ENCODE measurements around the gene AP2A2.

The AP2A2 gene

GRCh38 chr11:925496-926301, at the start of gene AP2A2:
AP2A2 (plus strand) TSS chr11:925870; CDS start chr11:926022, 152 bp downstream.
- peak; percentile 77 to 92 (median 84) for DNase-seq (ENCODE audit: low read depth in 3 of 3, low spot score in 1 of 3)

- no peak for DNase-seq (ENCODE audit: low read depth in 3 of 3, low spot score in 1 of 3)
These were observed 49.1 kb upstream of the AP2A2 start for GRCh38 chr11:876545-876944.

GRCh38 chr11:877565-877964, 48.1 kb upstream of the AP2A2 start:
- no peak for DNase-seq (ENCODE audit: low read depth in 3 of 3, low spot score in 1 of 3)

GRCh38 chr11:880447-880846, 45.2 kb upstream of the AP2A2 start:
- DNase-seq (ENCODE audit: low read depth in 3 of 3, low spot score in 1 of 3) = no peak

DNA sequence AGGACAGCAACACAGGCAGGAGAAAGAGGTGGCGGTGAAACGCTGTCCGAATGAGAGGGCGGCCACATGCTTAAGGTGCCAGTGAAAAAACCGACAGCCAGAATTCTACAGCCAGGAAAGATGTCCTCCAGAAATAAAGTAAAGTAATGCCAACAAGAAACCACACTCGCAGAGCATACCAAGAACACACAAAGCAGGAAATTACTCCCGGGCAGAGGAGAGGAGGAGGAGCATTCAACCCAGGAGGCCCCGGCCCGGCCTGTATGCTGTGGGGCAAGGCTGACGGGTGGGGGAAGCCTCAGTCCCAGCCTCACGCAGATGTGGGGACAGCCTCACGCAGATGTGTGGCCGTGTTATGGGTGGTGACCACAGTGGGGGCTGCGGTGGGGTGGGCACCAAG, 43.1 kb upstream of the AP2A2 start:
- DNase-seq (ENCODE audit: low read depth in 3 of 3, low spot score in 1 of 3) = no peak

- DNase-seq (ENCODE audit: low read depth in 3 of 3, low spot score in 1 of 3) = no peak
These were observed 42.1 kb upstream of the AP2A2 start for GRCh38 chr11:883527-883926.

DNA sequence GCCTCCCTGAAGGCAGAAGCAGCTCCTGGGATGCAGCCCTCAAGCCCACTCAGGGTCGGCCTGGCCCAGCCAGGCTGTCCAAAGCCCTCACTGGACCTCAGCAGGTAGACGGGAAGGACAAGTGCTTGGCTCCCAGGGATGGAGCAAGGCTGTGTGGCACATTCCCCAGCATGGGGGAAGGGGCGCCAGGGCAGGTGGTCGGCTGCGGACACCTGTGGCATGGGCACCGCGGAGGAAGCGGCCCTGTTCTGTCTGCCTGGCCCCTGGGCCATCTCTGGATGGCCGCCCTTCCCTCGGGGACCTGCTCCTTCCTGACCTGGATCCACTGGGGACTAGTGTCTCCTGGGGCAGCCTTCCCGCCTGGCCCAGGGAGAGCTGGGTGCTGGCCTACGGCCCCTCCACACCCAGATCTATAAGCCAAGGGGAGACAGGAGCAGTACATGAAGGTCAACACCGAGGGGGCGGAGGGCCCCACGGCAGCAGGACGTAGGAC, 41.0 kb upstream of the AP2A2 start:
- DNase-seq (ENCODE audit: low read depth in 3 of 3, low spot score in 1 of 3) = no peak

- DNase-seq (ENCODE audit: low read depth in 3 of 3, low spot score in 1 of 3) = no peak
These were observed 39.1 kb upstream of the AP2A2 start for GRCh38 chr11:886568-886967.

DNA sequence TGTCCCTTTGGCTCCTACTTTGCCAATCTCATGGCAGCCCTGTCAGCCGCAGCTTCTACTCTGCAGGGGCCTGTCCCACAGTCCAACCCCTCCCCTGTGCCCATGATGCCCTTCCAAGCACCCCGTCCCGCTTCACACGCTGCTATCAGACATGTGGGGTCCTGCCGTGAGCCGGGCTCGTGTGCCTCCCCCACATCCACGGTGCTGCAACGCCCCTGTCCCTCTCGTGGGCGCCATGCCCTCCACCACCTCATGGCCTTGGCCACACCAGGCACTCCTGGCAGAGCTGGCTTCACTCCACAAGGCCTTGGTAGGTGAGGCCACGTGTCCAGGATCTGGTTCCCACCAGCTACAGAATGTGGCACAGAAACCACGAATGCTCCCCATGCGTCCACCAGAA, 38.1 kb upstream of the AP2A2 start:
- DNase-seq (ENCODE audit: low read depth in 3 of 3, low spot score in 1 of 3) = no peak

DNA sequence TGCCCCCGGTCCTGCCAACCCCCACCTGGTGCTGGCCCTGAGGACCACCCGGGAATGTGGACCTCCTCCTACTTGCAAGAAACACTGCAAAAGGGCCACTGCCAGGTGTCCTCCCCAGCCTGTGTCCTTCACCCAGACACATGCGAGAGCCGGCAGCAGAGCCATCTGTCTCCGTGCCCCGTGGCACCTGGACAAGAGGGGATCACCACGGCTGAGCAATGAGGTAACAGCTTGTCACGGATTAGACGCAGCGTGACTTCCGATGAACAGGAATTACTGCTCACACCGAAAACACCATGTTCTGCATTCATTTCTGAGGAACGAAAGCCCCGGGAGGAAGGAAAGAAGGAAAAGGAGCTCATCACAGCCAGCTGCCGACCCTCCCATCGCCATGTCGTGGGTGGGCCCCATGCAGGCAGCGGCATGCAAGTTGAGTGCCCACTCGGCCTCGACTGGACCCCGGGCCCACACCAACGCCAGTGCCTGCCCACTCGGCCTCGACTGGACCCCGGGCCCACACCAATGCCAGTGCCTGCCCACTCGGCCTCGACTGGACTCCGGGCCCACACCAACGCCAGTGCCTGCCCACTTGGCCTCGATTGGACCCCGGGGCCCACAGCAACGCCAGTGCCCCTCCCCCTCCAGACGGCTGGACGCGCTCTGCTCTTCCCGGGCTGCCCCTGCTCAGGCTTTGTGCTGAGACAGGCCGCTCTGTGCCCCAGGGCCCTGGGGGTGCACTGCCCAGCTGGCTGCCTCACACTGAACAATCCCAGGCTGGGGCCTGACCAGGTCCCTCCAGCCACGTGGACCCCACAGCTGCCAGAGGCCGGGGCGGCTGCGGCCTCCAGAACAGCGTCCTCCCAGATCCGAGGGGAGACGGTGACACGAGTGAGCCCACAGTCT, 37.1 kb upstream of the AP2A2 start:
- no peak for DNase-seq (ENCODE audit: low read depth in 3 of 3, low spot score in 1 of 3)

DNA sequence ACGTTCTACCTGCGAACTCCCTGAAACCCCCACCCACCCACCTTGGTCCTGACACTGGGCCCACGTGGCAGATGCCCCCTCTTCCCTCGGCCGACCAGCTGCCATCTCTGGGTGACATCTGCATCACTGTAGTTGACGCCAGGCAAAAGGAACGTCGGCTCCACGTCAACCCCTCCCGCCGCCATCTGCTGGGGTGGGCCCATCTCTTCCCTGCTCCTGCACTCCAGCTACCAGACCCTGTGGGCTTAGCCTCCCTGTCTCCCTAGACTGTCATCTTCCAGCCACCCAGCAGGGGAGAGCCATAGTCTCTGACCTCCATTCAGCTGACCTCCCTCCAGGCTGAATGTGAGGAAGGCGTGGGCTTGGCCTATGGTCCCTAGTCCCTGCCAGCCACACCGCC, 36.4 kb upstream of the AP2A2 start:
- no peak for DNase-seq (ENCODE audit: low read depth in 3 of 3, low spot score in 1 of 3)

DNA sequence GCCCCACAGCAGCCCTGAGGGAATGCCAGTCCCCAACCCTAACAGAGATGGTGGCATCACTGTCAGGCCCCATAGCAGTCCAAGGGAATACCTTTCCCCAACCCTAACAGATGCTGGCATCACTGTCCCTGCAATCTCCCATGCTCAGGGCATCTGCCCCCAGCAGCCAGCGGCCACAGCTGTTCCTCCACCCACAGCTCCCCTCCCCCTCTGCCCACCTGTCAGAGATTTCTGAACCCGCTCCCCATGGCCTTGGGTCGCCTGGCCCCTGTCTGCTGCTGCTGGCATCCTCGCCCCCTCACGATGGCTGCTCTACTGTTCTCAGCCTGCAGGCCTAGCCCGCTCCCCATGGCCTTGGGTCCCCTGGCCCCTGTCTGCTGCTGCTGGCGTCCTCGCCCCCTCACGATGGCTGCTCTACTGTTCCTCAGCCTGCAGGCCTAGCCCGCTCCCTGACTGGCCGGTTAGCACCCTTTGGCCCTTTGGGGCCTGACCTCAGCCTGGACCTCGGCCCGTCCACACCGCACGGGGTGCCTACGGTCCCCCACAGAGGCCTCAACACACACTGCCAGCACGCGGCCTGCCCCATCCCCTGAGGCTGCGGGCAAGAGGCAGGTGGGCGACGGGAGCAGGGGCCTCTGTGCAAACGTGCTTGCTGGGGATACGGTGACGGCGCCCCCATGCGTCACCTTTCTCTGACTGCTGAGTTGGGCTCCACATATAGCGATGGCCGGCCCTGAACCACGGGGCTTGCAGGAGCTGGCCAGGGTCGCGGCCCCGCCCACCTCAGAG, 35.8 kb upstream of the AP2A2 start:
- DNase-seq (ENCODE audit: low read depth in 3 of 3, low spot score in 1 of 3) = no peak

- no peak for DNase-seq (ENCODE audit: low read depth in 3 of 3, low spot score in 1 of 3)
These were observed 34.7 kb upstream of the AP2A2 start for GRCh38 chr11:890794-891540.

DNA sequence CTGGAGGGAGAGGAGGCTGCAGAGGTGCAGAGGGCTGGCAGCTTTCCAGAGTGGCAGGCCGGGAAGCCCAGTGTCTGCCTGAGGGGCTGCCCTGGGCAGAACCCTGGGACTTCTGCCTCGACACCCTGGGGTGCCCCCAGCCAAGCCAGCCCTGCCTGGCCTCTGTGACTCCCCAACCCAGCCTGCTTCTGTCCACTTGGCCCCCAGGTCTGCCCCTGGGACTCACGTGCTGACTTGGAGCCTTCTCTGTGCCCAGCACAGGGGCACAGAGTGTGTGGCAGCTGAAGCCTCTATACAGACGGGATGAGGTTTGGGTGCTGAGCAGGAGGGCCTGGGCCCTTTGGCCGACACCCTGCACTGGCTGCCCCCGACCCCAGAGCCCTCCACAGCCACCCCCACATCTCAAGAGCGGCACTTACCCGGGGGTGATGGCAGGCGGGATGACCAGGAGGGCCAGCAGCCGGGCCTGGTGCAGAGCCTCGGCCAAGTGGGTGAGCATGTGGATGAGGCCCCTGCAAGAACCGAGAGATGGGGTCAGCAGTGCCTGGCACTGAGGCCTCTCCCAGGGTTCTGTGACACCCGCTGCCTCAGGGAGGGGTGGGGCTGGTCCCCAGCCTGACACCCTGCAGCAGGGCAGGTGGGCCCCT, 32.5 kb upstream of the AP2A2 start:
- DNase-seq (ENCODE audit: low read depth in 3 of 3, low spot score in 1 of 3) = no peak

DNA sequence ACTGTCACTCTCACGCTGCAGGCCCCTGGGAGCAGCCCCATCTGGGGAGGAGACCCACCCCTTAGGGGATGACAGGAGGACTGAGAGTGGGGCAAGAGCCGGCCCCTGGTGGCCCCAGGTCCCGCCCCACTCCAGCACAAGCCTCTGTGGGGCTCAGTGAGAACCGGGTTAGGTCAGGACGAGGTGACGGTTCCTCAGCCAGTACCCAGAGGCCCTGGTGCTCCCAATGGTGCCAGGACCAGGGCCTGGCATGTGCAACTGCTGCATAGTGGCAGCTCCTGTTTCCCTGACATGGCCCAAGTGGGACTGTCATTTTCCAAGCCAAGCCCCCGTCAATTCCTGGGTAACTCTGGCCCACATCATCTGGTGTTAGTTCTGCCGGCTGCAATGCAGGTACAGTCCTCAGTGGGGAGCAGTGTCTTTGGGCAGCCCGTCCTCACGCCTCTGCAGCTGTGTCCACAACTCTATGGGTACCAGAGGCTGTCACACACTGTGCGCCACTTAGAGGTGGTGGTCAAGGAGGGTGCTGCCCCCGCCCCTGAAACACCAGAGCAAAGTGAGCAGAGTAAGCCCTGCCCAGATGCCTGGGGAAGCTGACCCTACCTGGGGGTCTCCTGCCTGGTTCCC, 31.0 kb upstream of the AP2A2 start:
- no peak for DNase-seq (ENCODE audit: low read depth in 3 of 3, low spot score in 1 of 3)

DNA sequence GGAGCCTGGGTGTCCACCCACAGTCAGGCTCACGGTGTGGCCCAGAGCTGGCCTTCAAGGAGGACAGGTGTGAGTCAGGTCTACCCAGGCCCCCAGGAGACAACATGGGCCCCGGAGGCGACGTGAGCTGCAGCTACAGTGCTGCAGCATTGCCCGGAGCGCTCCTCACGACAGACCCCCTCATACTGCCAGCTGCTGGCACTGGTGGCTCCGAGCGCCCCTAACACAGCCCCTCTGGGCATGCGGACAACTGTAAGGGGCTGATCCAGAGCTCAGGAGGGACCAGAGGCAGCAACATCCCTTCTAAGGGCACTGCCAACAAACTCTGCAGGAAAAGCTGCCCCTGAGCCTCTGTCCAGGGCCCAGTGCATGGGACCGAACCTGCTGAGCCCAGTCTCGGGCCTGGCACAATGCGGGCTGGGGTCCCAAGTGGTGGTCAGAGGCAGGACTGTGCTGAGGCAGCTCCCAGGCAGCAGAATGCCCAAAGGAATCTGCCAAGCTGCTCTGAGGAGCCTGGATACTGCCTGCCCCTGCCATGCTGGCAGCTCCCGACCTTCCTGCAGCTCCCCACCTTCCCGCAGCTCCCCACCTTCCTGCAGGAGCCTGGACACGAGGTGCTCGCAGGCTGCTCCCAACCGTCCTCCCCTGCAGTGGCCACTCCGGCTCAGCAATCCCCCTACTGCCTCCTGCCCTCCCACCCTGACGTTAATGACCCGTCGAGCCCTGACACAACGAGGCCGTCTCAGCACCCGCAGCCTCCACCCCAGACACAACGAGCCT, 30.1 kb upstream of the AP2A2 start:
- no peak for DNase-seq (ENCODE audit: low read depth in 3 of 3, low spot score in 1 of 3)

DNA sequence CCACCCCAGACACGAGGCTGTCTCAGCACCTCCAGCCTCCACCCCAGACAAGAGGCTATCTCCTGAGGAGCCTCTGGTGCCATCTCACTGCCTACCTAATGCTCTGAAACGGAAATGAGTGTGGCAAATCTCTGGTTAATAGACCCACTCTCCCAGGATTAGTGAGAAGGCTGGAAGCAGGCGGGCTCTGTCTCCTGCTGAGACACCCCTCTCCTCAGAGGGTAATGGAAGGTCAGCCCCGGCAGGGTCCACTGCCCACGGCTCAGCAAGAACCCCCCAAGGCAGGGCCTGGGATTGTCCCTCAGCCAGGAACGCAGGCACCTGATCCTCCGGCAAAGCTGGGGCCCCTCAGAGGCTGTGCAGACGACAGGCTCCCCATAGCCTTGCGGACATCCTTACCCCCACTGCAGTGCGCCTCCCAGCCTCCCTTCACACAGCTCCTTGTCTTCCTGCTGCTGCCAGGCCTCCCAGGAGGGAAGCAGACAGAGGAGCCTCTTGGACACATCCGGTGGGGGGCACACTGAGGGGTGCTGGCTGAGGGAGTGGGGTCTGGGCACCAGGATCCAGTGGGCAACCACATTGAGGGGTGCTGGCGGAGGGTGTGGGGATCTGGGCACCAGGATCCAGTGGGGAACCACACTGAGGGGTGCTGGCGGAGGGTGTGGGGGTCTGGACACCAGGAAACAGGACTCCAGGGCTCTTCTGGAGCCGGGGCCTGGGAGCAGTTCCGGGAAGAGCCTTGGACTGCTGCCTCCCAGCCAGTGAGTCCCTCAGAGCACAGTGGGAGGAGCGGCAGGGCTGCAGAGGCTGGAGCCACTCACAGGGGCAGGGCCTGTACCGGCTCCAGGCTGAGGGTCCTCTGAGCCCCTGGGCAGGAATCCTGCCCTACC, 28.2 kb upstream of the AP2A2 start:
- DNase-seq (ENCODE audit: low read depth in 3 of 3, low spot score in 1 of 3) = no peak

DNA sequence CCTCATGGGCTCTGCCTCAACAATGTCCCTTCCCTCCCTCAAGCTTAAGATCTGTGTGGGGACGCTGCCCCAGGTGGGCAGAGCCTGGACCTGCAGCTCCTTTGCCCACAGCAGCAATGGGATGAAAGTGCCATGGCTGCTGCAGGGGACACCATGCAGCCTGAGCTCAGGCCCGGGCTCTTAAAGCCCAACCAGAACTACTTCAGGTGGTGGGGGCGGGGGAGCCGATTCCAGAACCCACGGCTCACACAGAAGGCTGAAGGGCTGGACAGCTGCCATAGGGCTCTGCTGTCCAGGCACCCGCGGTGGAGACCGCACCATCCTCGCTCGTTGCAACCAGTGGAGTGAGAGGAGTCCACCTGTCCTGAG, 27.5 kb upstream of the AP2A2 start:
- no peak for DNase-seq (ENCODE audit: low read depth in 3 of 3, low spot score in 1 of 3)
